ENCODE data around the gene CCDC170. TPM values are rescaled to one million over a fixed set of nuclear protein-coding genes. Genes with fewer than 3 reads are reported as not detected.
A peak's percentile ranks its signal among the peaks of the same experiment; 100 is the strongest.

CCDC170 gene
- total RNA-seq, 1 donor from 2014 or later: not detected

GRCh38 chr6:151475653-151476523 is 17.9 kb upstream of the CCDC170 start:
- Histone ChIP-seq H3K27me3 (ENCODE audit: control insufficient read depth, insufficient read depth, low read length) (no peaks in the 10 kb centered on the region), H3K36me3 (ENCODE audit: control insufficient read depth, insufficient read depth, low read length) (no peaks in the 10 kb centered on the region), H3K4me3 (ENCODE audit: low read depth, low read length) (no peak overlapping the region)
- DNase-seq (ENCODE audit: low read depth): no peak
- TF ChIP-seq CTCF (IDR thresholded peaks at IDR 0.05; ENCODE audit: insufficient read depth, low read length, poor library complexity, severe bottlenecking): peak; percentile 69

- DNase-seq (ENCODE audit: low read depth): no peak
- Histone ChIP-seq H3K36me3 (ENCODE audit: control insufficient read depth, insufficient read depth, low read length) (no peaks in the 10 kb centered on the region), H3K27me3 (ENCODE audit: control insufficient read depth, insufficient read depth, low read length) (no peaks in the 10 kb centered on the region), H3K4me3 (ENCODE audit: low read depth, low read length) (no peak overlapping the region)
- TF ChIP-seq CTCF (IDR thresholded peaks at IDR 0.05; ENCODE audit: insufficient read depth, low read length, poor library complexity, severe bottlenecking): no peak
These were observed 16.1 kb upstream of the CCDC170 start for GRCh38 chr6:151477726-151478125.

GRCh38 chr6:151478670-151479069 is 15.1 kb upstream of the CCDC170 start:
- DNase-seq (ENCODE audit: low read depth): no peak
- no peaks in the 10 kb centered on the region for H3K27me3 ChIP-seq (ENCODE audit: control insufficient read depth, insufficient read depth, low read length)
- no peak for TF ChIP-seq CTCF (IDR thresholded peaks at IDR 0.05; ENCODE audit: insufficient read depth, low read length, poor library complexity, severe bottlenecking)
- H3K36me3 ChIP-seq (ENCODE audit: control insufficient read depth, insufficient read depth, low read length): no peaks in the 10 kb centered on the region
- no peak overlapping the region for H3K4me3 ChIP-seq (ENCODE audit: low read depth, low read length)

GRCh38 chr6:151481786-151482185 is 12.0 kb upstream of the CCDC170 start:
- Histone ChIP-seq H3K27me3 (ENCODE audit: control insufficient read depth, insufficient read depth, low read length) (no peaks in the 10 kb centered on the region), H3K4me3 (ENCODE audit: low read depth, low read length) (no peak overlapping the region), H3K36me3 (ENCODE audit: control insufficient read depth, insufficient read depth, low read length) (no peaks in the 10 kb centered on the region)
- no peak for DNase-seq (ENCODE audit: low read depth)
- TF ChIP-seq CTCF (IDR thresholded peaks at IDR 0.05; ENCODE audit: insufficient read depth, low read length, poor library complexity, severe bottlenecking): no peak

GRCh38 chr6:151482290-151482689 is 11.5 kb upstream of the CCDC170 start:
- no peak for TF ChIP-seq CTCF (IDR thresholded peaks at IDR 0.05; ENCODE audit: insufficient read depth, low read length, poor library complexity, severe bottlenecking)

GRCh38 chr6:151483994-151484393 is 9.8 kb upstream of the CCDC170 start:
- TF ChIP-seq CTCF (IDR thresholded peaks at IDR 0.05; ENCODE audit: insufficient read depth, low read length, poor library complexity, severe bottlenecking): no peak
- H3K36me3 ChIP-seq (ENCODE audit: control insufficient read depth, insufficient read depth, low read length): no peaks in the 10 kb centered on the region
- no peaks in the 10 kb centered on the region for H3K27me3 ChIP-seq (ENCODE audit: control insufficient read depth, insufficient read depth, low read length)
- DNase-seq (ENCODE audit: low read depth): no peak
- H3K4me3 ChIP-seq (ENCODE audit: low read depth, low read length): no peak overlapping the region

More at GRCh38 chr6:151482290-151482689, 11.5 kb upstream of the CCDC170 start:
- H3K4me3 ChIP-seq (ENCODE audit: low read depth, low read length): no peak overlapping the region
- DNase-seq (ENCODE audit: low read depth): no peak
- no peaks in the 10 kb centered on the region for H3K27me3 ChIP-seq (ENCODE audit: control insufficient read depth, insufficient read depth, low read length)
- H3K36me3 ChIP-seq (ENCODE audit: control insufficient read depth, insufficient read depth, low read length): no peaks in the 10 kb centered on the region
